ENCODE measurements around the gene OGDH. TPM values are rescaled to one million over a fixed set of nuclear protein-coding genes. Genes with fewer than 3 reads are reported as not detected.

Gene OGDH
- total and polyA plus RNA-seq, 10 of the 15 experiments (the other 5 are each of a cell fraction or from before 2014, with no cell fraction given): 4.1 to 103 (median 48.4) TPM

DNA sequence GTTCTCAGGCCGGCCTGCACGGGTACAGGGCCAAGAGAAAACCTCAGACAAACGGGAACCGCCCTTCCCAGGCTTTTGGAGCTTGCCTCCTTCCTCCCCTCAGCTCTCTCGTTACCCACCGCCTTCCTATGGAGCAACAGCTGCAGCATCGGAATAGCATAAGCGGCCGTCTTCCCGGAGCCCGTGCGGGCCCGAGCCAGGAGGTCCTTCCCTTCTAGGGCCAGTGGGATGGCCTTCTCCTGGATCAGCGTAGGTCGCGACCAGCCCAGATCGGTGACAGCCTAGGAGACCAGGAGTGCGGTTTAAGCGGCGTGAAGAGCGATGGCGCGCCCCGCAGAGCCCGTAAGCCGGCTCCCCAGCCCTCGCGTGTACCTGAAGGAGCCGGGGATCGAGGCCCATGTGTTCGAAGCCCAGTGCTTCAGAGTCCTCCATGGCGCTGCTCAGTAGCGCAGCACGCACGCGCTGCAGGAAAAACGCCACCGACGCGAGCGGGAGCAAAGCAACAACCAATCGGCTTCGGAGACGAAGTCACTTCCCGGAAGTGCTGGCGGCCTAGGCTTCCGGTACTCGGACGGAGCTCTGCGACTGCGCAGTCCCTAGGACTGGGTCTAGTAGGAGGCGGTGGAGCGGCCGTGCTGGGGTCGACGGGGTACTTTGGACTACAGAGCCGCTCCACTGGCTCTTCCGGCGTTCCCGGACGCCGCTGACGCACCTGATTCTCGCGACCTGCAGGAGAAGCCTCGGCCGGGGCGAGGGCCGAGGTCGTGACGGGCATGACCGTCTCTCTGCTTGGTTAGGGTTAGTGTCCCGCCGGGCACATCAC lies 32.8 kb upstream of the OGDH start, which contains the start of gene DDX56 (continued):
- TF ChIP-seq NKRF (conservative IDR thresholded peaks at IDR 0.05): peak; percentile 79
- no peak for TF ChIP-seq PBX3 (IDR thresholded peaks at IDR 0.05; ENCODE audit: insufficient replicate concordance, low read depth, low read length)
- peak; percentile 92 for TF ChIP-seq ZBTB40 (IDR thresholded peaks at IDR 0.05; ENCODE audit: borderline replicate concordance)
- TF ChIP-seq ZNF207 (IDR thresholded peaks at IDR 0.05; ENCODE audit: borderline replicate concordance): peak; percentile 30
- TF ChIP-seq SMARCA5 (IDR thresholded peaks at IDR 0.05): peak; percentile 69; the same call in 1 of the 2 replicates
- TF ChIP-seq EGR1 (IDR thresholded peaks at IDR 0.05; ENCODE audit: borderline replicate concordance in 1 of 2, low read depth in 2 of 2, low read length in 2 of 2): peak; percentile 27 to 35; a peak in 2 of 3 replicates
- TF ChIP-seq RUNX3 (IDR thresholded peaks at IDR 0.05; ENCODE audit: low read length): no peak
- TF ChIP-seq, protein P1, sequence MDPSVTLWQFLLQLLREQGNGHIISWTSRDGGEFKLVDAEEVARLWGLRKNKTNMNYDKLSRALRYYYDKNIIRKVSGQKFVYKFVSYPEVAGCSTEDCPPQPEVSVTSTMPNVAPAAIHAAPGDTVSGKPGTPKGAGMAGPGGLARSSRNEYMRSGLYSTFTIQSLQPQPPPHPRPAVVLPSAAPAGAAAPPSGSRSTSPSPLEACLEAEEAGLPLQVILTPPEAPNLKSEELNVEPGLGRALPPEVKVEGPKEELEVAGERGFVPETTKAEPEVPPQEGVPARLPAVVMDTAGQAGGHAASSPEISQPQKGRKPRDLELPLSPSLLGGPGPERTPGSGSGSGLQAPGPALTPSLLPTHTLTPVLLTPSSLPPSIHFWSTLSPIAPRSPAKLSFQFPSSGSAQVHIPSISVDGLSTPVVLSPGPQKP (IDR thresholded peaks at IDR 0.05; ENCODE audit: low read depth, low read length): 0 out of 2 replicates have a peak, but pooled peaks have one; percentile 66
- TF ChIP-seq HCFC1 (IDR thresholded peaks at IDR 0.05; ENCODE audit: low read length): peak; percentile 63
- TF ChIP-seq CHD2 (IDR thresholded peaks at IDR 0.05; ENCODE audit: borderline replicate concordance, low read depth, low read length): peak; percentile 93
- no peak for TF ChIP-seq ESRRA (IDR thresholded peaks at IDR 0.05; ENCODE audit: low read length)
- TF ChIP-seq MXI1 (IDR thresholded peaks at IDR 0.05; ENCODE audit: low read depth, low read length): peak; percentile 97
- TF ChIP-seq SMAD5 (IDR thresholded peaks at IDR 0.05; ENCODE audit: low read depth): peak; percentile 94
